HG02885 (cell line): ENCODE data around the gene ENTHD1.

Experiments
- ATAC-seq: cut with Tn5 transposase; IDR thresholded peaks from one replicate; pipeline ENCODE4 v1.9.1; 2021; ENCODE audit warnings: mild to moderate bottlenecking; ENCODE audit not compliant: unreplicated experiment, poor library complexity

Gene ENTHD1

GRCh38 chr22:39802682-39803081 lies 90.9 kb downstream of the ENTHD1 start:
- no peak for ATAC-seq

GRCh38 chr22:39800790-39801520 lies 92.6 kb downstream of the ENTHD1 start:
- no peak for ATAC-seq

GRCh38 chr22:39797528-39798147 lies 95.9 kb downstream of the ENTHD1 start:
- no peak for ATAC-seq

GRCh38 chr22:39789788-39790187 lies 103.8 kb downstream of the ENTHD1 start:
- no peak for ATAC-seq

GRCh38 chr22:39785232-39785631 lies 108.3 kb downstream of the ENTHD1 start:
- ATAC-seq = no peak

- ATAC-seq = no peak
Measured at GRCh38 chr22:39777716-39778454, 115.7 kb downstream of the ENTHD1 start.

- no peak for ATAC-seq
Measured at GRCh38 chr22:39776295-39777009, 117.1 kb downstream of the ENTHD1 start.

- peak; percentile 70 for ATAC-seq
Measured at GRCh38 chr22:39773976-39774539, 119.5 kb downstream of the ENTHD1 start.

- ATAC-seq = no peak
Measured at GRCh38 chr22:39773503-39773902, 120.1 kb downstream of the ENTHD1 start.

GRCh38 chr22:39771486-39771885 lies 122.1 kb downstream of the ENTHD1 start:
- no peak for ATAC-seq

- ATAC-seq = no peak
Measured at GRCh38 chr22:39765661-39766060, 127.9 kb downstream of the ENTHD1 start.

GRCh38 chr22:39765046-39765445 lies 128.5 kb downstream of the ENTHD1 start:
- ATAC-seq = no peak

- ATAC-seq = no peak
Measured at GRCh38 chr22:39763276-39763675, 130.3 kb downstream of the ENTHD1 start.

GRCh38 chr22:39750759-39751158 lies 142.8 kb downstream of the ENTHD1 start:
- no peak for ATAC-seq

- ATAC-seq = no peak
Measured at GRCh38 chr22:39748877-39749276, 144.7 kb downstream of the ENTHD1 start.

- no peak for ATAC-seq
Measured at GRCh38 chr22:39746600-39747262, 146.8 kb downstream of the ENTHD1 start.

GRCh38 chr22:39745789-39746188 lies 147.8 kb downstream of the ENTHD1 start:
- no peak for ATAC-seq

GRCh38 chr22:39744353-39744752 lies 149.2 kb downstream of the ENTHD1 start:
- ATAC-seq = no peak

- no peak for ATAC-seq
Measured at GRCh38 chr22:39743935-39744334, 149.6 kb downstream of the ENTHD1 start.
